Right lobe of liver (tissue), 4 donors: ENCODE data around the gene MFRP.

Source experiments
- POLR2A ChIP-seq: fragments of 450-650 bp; IDR thresholded peaks from one replicate; pipeline ENCODE4 v1.6.1; 2017; ENCODE audit warnings: antibody characterized with exemption, mild to moderate bottlenecking
- TF ChIP-seq, protein P1 (sequence below), 4 donors: fragments of 200-600 bp in 3 of 4; fragments of 450-650 bp in 1 of 4; IDR thresholded peaks; one replicate each; pipeline versions ENCODE4 v1.5.1 to v1.8.0; 2016 to 2022; ENCODE audit warnings: antibody characterized with exemption in 4 of 4, mild to moderate bottlenecking in 2 of 4
- donor health status: DM: no; HTN: no; CAD: no.
- donor health status: DM: no; HTN: no; CAD: no.
- donor health status: DM: no; HTN: yes; CAD: no.

DNA sequence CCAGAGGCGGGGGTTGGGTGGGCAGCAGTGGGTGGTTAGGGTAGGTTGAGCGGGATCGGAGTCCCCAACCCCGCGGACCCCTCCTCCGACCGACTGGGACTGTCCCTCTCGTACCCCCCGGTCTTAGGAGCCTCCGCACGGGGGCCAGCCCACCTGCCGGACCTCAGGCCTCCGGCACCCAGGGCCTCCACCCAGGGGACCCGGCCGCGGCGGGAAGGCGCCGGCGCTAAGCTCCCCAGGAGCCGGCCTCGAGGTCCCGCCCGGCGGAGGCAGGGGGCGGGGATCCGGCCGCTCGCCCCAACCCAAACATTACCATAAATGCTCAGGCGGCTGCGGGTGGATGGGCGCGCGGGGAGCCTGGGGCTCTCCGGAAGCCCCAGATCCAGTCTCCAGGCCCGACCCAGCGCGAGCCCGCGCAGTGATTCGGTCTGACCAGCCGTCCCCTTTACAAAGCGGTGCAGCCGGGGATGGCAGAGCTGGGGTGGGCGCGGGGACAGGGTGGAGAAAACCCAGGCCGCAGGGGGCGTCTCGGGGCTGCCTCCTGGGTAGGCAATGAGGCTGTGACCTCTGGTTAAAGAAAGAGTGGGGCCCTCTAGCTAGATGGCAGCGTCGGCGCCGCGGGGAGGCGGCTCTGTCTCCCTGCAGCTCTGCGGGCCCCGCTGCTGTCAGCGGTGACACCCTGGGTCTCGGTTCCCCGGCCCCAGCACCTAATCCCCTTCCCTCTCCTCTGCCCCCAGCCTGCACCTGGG, 25.6 kb downstream of the MFRP start:
- TF ChIP-seq, protein P1, sequence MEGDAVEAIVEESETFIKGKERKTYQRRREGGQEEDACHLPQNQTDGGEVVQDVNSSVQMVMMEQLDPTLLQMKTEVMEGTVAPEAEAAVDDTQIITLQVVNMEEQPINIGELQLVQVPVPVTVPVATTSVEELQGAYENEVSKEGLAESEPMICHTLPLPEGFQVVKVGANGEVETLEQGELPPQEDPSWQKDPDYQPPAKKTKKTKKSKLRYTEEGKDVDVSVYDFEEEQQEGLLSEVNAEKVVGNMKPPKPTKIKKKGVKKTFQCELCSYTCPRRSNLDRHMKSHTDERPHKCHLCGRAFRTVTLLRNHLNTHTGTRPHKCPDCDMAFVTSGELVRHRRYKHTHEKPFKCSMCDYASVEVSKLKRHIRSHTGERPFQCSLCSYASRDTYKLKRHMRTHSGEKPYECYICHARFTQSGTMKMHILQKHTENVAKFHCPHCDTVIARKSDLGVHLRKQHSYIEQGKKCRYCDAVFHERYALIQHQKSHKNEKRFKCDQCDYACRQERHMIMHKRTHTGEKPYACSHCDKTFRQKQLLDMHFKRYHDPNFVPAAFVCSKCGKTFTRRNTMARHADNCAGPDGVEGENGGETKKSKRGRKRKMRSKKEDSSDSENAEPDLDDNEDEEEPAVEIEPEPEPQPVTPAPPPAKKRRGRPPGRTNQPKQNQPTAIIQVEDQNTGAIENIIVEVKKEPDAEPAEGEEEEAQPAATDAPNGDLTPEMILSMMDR (IDR thresholded peaks at IDR 0.05): no peak
- peak; percentile 21 for TF ChIP-seq POLR2A
